ENCODE measurements around the gene ANKMY1.

- TF ChIP-seq POLR2A (IDR thresholded peaks at IDR 0.05), result no peak
- no peak for TF ChIP-seq CTCF (IDR thresholded peaks at IDR 0.05)
These were observed 44.9 kb downstream of the ANKMY1 start for GRCh38 chr2:240512666-240513535.
